ENCODE results near the gene ZNF10. TPM values are rescaled to one million over a fixed set of nuclear protein-coding genes. Genes with fewer than 3 reads are reported as not detected.

Gene ZNF10
- total RNA-seq, 6 experiments from 2014 or later: 3.1 to 5.3 (median 3.8) TPM

DNA sequence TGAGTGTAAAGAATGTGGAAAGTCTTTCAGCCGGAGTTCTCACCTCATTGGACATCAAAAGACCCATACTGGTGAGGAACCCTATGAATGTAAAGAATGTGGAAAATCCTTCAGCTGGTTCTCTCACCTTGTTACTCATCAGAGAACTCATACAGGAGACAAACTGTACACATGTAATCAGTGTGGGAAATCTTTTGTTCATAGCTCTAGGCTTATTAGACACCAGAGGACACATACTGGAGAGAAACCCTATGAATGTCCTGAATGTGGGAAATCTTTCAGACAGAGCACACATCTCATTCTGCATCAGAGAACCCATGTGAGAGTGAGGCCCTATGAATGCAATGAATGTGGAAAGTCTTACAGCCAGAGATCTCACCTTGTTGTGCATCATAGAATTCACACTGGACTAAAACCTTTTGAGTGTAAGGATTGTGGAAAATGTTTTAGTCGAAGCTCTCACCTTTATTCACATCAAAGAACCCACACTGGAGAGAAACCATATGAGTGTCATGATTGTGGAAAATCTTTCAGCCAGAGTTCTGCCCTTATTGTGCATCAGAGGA is 25.8 kb downstream of the ZNF10 start:
- Histone ChIP-seq H3K4me1 (no peaks in the 10 kb centered on the region), H3K27me3 (no peaks in the 10 kb centered on the region), H3K27ac (no peak overlapping the region), H3K36me3 (peaks cover 0 to 51% (median 13%) of the 10 kb centered on the region in 4 donors), H3K9me3 (peaks cover 0 to 76% (median 38%) of the 10 kb centered on the region in 4 donors), H3K4me3 (no peak overlapping the region)
- WGBS (ENCODE audit: insufficient coverage, low coverage, low lambda C conversion rate, missing lambda C conversion rate): 100% methylated on average over 2 of the region's 2 CpGs
- no peak for TF ChIP-seq POLR2A (IDR thresholded peaks at IDR 0.05)
- ATAC-seq (no peak), DNase-seq (no peak)
- intact Hi-C loops (cut with DNase I): no loop called here

DNA sequence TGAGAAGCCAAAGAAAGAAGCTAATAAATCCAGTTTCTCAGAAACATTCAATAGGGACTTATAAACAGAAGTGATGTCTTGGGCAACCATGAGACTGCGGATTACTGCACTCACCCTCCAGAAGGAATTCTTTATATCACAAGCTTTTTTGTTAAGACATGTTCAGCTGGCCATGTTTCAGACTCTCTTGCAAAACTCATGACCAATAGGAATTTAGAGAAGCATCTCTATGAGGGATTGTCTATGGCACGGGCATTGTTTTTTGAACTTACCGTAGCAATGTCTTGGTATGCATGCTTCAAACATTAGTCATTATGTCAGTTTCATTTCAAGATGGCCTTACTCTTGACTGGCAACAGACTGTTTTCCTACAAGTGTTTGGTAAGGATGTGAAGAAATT is 35.3 kb downstream of the ZNF10 start:
- ATAC-seq: no peak
- H3K36me3 ChIP-seq: no peaks in the 10 kb centered on the region
- 82% methylated on average over 3 of the region's 3 CpGs for WGBS (ENCODE audit: insufficient coverage, low coverage, low lambda C conversion rate, missing lambda C conversion rate)
- H3K27ac ChIP-seq: no peak overlapping the region
- TF ChIP-seq CTCF (IDR thresholded peaks at IDR 0.05) (no peak), POLR2A (IDR thresholded peaks at IDR 0.05) (no peak)
- H3K27me3 ChIP-seq: no peaks in the 10 kb centered on the region
- no peaks in the 10 kb centered on the region for H3K4me1 ChIP-seq
- H3K9me3 ChIP-seq: peaks cover 0 to 25% (median 3%) of the 10 kb centered on the region in 4 donors
- intact Hi-C loops (cut with DNase I): no loop called here
- no peak overlapping the region for H3K4me3 ChIP-seq
- DNase-seq: no peak

- H3K9me3 ChIP-seq: peaks cover 0 to 27% (median 3%) of the 10 kb centered on the region in 4 donors
Measured at GRCh38 chr12:133172491-133172890, 42.1 kb downstream of the ZNF10 start.

GRCh38 chr12:133174901-133175300 is 44.5 kb downstream of the ZNF10 start:
- Histone ChIP-seq H3K4me1 (no peaks in the 10 kb centered on the region), H3K27me3 (no peaks in the 10 kb centered on the region), H3K36me3 (no peaks in the 10 kb centered on the region), H3K9me3 (peaks cover 0 to 26% (median 0%) of the 10 kb centered on the region in 4 donors), H3K27ac (no peak overlapping the region), H3K4me3 (no peak overlapping the region)
- DNase-seq: no peak
- TF ChIP-seq CTCF (IDR thresholded peaks at IDR 0.05) (no peak), POLR2A (IDR thresholded peaks at IDR 0.05) (no peak)
- ATAC-seq: no peak
- intact Hi-C loops (cut with DNase I): no loop called here
- 64% methylated on average over 1 of the region's 1 CpG for WGBS (ENCODE audit: insufficient coverage, low coverage, low lambda C conversion rate, missing lambda C conversion rate)

More at GRCh38 chr12:133172491-133172890, 42.1 kb downstream of the ZNF10 start:
- Histone ChIP-seq H3K36me3 (no peaks in the 10 kb centered on the region), H3K27me3 (no peaks in the 10 kb centered on the region), H3K4me3 (no peak overlapping the region), H3K4me1 (no peaks in the 10 kb centered on the region), H3K27ac (no peak overlapping the region)
- intact Hi-C loops (cut with DNase I): no loop called here
- DNase-seq (no peak), ATAC-seq (no peak)
- no peak for TF ChIP-seq POLR2A (IDR thresholded peaks at IDR 0.05)
- no peak for TF ChIP-seq CTCF (IDR thresholded peaks at IDR 0.05)
- 60% methylated on average over 1 of the region's 1 CpG for WGBS (ENCODE audit: insufficient coverage, low coverage, low lambda C conversion rate, missing lambda C conversion rate)

DNA sequence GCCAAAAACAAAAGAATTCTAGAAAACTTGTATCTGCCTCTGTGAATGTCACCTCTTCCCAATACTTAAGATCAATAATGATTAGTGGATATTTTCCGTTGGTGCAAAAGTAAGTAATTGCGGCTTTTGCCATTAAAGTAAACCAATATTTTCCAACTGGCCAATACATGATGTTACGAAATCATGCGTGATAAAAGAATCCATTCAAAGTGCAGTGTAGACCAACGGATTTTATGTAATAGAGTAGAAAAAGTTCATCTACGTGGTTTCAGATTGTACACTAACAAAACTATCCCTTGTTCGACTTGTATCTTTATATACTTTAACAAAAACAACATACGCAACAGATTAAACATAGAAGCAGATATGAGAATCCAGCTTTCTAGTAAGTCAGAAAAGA is 50.2 kb downstream of the ZNF10 start:
- H3K36me3 ChIP-seq: peaks cover 0 to 6% (median 0%) of the 10 kb centered on the region in 4 donors
- no peak for DNase-seq
- H3K4me1 ChIP-seq: peaks cover 0 to 5% (median 3%) of the 10 kb centered on the region in 4 donors
- WGBS (ENCODE audit: insufficient coverage, low coverage, low lambda C conversion rate, missing lambda C conversion rate): 84% methylated on average over 8 of the region's 8 CpGs
- peak overlapping the region in 2 of 3 donors; percentile 68 to 88 for H3K4me3 ChIP-seq
- TF ChIP-seq POLR2A (IDR thresholded peaks at IDR 0.05): no peak
- no peak for TF ChIP-seq CTCF (IDR thresholded peaks at IDR 0.05)
- peaks cover 0 to 5% (median under 1%) of the 10 kb centered on the region in 4 donors for H3K9me3 ChIP-seq
- intact Hi-C loops (cut with DNase I): no loop called here
- H3K27me3 ChIP-seq: no peaks in the 10 kb centered on the region
- ATAC-seq: no peak
- H3K27ac ChIP-seq: no peak overlapping the region
